Activated CD8-positive, alpha-beta memory T cell treated with anti-CD3 and anti-CD28 coated beads for 48 hours (primary cell): Measurements from ENCODE around the gene NT5C2.
"Not testable (repeated sequence)": the region's sequence is repeated elsewhere in the genome, so short reads cannot be mapped to it uniquely, and the experiment has no call there.

Experiments
- DNase-seq, 3 experiments: peaks; one replicate each; pipeline ENCODE4 v3.0.0-alpha.2; 2020; ENCODE audit warnings: low read depth in 2 of 3, low spot score in 2 of 3

Gene NT5C2

GRCh38 chr10:103193107-103193819, at the start of gene NT5C2:
NT5C2 (minus strand) TSS chr10:103193272; CDS start chr10:103174958, 18,314 bp downstream.
- DNase-seq = peak; percentile 60 to 77 (median 61)

- DNase-seq = no peak
Observed at GRCh38 chr10:103241262-103242011, 48.4 kb upstream of the NT5C2 start.

DNA sequence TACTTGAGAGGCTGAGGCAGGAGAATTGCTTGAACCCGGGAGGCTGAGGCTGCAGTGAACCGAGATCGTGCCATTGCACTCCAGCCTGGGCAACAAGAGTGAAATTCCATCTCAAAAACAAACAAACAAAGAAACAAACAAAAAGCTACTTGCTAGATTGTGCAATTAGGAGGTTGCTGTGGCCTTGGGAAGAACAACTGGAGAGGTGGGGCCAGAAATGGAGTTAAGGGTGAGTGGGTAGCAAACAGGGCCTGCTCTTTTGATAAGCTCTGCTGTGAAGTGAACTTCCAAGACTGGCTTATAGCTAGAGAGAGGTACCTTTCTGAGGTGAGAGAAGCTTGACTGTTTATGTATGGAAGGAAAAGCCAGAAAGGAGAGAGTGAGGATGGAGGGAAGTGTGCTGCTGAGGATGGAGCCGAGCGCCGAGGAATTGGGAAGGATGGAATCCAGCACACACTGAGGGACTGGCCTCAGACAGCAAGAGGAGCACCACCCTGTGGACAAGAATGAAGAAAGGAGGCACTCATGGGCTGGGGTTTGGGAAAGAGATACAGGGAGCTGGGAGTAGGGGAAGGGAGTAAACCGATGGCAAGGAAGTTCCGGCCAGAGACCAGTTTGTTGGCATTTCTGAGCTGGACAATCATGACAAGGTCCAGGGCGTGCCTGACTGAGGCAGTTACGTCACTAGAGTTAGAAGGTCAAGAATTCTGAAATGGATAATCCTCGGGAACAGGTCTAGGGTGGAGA, 45.6 kb upstream of the NT5C2 start:
- no peak for DNase-seq

DNA sequence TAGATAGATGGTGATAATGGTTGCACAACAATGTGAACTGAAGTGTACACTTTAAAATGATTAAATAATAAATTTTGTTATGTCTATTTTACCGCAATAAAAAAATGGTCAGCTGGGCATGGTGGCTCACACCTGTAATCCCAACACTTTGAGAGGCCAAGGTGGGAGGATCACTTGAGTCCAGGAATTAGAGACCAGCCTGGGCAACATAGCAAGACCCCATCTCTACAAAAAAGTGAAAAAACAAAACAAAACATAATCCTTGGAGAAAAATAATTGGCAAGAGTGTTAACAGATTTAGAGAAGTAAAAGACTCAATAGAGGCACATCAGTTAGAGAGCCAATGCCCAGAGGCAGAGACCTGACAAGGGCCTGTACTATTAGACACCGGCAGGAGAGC, 42.7 kb upstream of the NT5C2 start:
- DNase-seq = no peak

DNA sequence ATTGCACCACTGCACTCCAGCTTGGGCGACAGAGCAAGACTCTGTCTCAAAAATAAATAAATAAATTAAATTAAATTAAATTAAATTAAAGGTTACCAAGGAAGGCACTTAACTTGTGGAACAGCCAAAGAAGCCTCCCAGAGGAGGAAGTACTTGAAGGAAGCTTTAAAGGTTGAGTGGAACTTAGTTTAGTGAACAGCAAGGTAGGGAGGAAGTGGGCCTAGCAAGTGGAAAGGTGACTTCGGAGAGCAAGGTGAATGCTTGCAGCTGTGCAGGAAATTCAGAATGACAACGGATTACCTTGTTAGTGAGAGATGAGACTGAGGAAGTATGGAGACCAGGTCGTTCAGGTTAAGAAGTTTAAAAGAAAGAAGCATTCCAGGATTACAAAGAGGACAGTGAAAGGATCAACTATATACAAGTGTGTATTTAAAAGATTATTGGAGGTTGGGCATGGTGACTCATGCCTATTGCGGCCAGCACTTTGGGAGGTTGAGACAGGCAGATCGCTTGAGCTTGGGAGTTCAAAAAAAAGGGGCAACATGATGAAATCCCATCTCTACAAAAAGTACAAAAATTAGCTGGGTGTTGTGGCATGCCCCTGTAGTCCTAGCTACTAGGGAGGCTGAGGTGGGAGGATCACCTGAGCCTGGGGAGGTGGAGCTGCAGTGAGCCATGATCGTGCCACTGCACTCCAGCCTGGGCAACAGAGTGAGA, 39.9 kb upstream of the NT5C2 start:
- no peak for DNase-seq

GRCh38 chr10:103232131-103232673, 39.1 kb upstream of the NT5C2 start:
- DNase-seq = no peak

- no peak for DNase-seq
Observed at GRCh38 chr10:103231047-103231551, 38.0 kb upstream of the NT5C2 start.

GRCh38 chr10:103227416-103227815, 34.3 kb upstream of the NT5C2 start:
- DNase-seq = no peak

DNA sequence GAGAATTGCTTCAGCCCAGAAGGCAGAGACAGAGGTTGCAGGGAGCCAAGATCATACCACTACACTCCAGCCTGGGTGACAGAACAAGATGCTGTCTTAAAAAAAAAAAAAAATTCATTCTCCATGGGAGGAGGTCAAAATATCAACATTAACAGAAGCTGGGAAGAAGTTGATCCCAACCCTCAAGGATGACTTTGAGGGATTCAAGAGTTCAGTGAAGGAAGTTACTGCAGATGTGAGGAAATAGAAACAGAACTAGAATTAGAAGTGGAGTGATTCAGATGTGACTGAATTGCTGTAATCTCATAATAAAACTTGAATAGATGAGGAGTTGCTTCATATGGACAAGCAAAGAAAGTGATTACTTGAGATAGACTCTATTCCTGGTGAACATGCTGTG, 32.9 kb upstream of the NT5C2 start:
- no peak for DNase-seq

- DNase-seq = not testable (repeated sequence)
Observed at GRCh38 chr10:103224721-103225120, 31.6 kb upstream of the NT5C2 start.

DNA sequence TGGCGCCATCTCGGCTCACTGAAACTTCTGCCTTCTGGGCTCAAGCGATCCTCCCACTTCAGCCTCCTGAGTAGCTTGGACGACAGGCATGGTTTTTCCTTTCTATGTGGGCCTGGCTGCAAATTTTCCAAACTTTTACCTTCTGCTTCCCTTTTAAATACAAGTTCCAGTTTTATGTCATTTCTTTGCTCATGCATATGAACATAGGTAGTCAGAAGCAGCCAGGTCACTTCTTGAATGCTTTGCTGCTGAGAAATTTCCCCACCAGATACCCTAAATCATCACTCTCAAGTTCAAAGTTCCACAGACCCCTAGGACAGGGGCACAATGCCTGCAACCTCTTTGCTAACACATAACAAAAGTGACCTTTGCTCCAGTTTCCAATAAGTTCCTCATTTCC, 31.1 kb upstream of the NT5C2 start:
- DNase-seq = no peak

DNA sequence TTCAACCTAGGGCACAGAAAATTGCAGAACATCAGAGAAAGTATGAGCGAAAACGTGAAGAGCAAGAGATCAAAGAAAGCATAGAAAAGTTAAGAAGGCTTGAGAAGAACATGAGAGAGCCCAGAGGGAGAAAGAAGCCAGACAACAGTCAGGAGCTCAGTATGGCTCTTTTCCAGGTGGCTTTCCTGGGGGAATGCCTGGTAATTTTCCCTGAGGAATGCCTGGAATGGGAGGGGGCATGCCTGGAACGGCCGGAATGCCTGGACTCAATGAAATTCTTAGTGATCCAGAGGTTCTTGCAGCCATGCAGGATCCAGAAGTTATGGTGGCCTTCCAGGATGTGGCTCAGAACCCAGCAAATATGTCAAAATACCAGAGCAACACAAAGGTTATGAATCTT, 23.3 kb upstream of the NT5C2 start:
- DNase-seq = not testable (repeated sequence)

GRCh38 chr10:103215601-103216000, 22.5 kb upstream of the NT5C2 start:
- DNase-seq = no peak

- not testable (repeated sequence) for DNase-seq
Observed at GRCh38 chr10:103210262-103210661, 17.2 kb upstream of the NT5C2 start.

GRCh38 chr10:103207643-103208042, 14.6 kb upstream of the NT5C2 start:
- DNase-seq = not testable (repeated sequence)

DNA sequence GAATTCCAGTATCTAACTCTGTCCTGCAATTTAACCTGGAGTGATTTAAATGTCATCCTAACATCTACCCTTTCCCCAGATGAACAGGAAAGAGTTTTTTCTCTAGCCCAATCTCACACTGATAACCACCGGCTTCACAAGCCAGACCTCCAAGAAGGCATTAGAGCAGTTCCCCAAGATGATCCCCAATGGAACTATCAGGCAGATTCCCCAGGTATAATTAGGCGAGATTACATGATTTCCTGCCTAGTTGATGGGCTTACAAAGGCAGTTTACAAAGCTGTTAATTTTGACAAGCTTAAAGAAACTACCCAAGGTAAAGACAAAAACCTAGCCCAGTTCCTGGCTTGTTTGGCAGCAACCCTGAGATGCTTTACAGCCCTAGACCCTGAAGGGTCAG, 14.1 kb upstream of the NT5C2 start:
- DNase-seq = no peak

GRCh38 chr10:103206715-103207114, 13.6 kb upstream of the NT5C2 start:
- DNase-seq = not testable (repeated sequence)

DNA sequence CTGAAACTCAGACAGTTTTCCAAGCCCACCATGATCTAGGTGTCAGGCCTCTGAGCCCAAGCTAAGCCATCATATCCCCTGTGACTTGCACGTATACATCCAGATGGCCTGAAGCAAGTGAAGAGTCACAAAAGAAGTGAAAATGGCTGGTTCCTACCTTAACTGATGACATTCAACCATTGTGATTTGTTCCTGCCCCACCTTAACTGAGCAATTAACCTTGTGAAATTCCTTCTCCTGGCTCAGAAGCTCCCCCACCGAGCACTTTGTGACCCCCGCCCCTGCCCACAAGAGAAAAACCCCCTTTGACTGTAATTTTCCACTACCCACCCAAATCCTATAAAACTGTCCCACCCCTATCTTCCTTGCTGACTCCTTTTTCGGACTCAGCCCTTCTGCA, 12.3 kb upstream of the NT5C2 start:
- not testable (repeated sequence) for DNase-seq

DNA sequence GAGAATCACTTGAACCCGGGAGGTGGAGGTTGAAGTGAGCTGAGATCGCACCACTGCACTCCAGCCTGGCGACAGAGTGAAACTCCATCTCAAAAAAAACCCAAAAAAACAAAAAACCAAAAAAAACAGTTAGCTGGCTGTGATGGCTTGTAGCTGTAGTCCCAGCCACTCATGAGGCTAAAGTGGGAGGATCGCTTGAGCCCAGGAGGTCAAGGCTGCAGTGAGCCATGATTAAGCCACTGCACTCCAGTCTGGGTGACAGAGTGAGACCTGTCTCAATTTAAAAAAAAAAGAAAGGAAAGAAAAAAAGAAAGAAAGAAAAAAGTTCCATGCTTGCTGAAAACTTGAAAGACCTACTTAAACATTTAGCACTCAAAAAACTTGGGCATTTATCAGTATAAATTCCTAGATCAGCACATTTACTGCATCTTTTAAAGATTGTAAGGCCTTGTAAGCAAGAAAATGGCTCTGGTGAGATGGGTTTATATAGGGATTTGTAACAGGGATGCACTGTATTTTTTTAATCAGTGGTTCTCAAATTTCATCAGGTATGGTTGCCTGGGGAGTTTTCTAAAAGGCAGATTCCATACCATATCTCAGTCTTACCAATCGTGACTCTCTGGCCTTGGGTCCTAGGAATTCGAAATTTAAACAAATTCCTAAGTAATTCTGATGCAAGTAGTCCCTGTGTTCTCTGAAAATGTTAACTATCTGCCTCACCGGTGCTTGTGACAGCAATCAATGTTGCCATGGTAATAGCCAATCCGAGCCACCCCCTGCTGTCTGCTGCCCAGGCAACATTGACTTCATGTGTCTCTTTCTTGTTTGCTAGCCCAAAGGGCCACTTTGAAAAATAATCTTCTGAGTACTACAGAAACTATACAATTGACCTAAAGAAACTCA, 11.5 kb upstream of the NT5C2 start:
- no peak for DNase-seq

DNA sequence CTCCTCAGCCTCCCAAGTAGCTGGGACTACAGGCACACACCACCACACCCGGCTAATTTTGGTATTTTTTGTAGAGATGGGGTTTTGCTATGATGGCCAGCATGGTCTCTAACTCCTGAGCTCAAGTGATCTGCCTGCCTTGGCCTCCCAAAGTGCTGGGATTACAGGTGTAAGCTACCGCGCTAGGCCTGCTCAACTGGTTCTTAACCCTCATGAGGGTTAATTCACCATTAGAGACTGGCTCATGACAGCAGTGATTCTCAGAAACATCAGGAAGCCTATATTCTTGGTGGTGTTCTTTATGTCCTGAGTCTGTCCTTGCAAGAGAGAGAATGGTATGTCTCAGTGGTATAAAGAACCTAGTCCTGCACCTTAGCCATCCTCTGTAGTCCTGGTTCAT, 10.4 kb upstream of the NT5C2 start:
- DNase-seq = no peak
